Activated naive CD8-positive, alpha-beta T cell treated with anti-CD3 and anti-CD28 coated beads for 36 hours (primary cell): Measurements from ENCODE around the gene COTL1. TPM values are rescaled to one million over a fixed set of nuclear protein-coding genes. Genes with fewer than 3 reads are reported as not detected.
A peak's percentile ranks its signal among the peaks of the same experiment; 100 is the strongest.
"Not testable (repeated sequence)": the region's sequence is repeated elsewhere in the genome, so short reads cannot be mapped to it uniquely, and the experiment has no call there.

ENCODE experiments used
- DNase-seq: peaks from one replicate; pipeline ENCODE4 v3.0.0; 2021
- H3K27ac Mint-ChIP-seq: one replicate; pipeline ENCODE4 v1.8.0; 2022; ENCODE audit warnings: mild to moderate bottlenecking, moderate library complexity, mixed read lengths
- H3K27me3 Mint-ChIP-seq: one replicate; pipeline ENCODE4 v1.8.0; 2022; ENCODE audit warnings: mild to moderate bottlenecking, mixed read lengths
- H3K36me3 Mint-ChIP-seq: one replicate; pipeline ENCODE4 v1.8.0; 2021; ENCODE audit warnings: mild to moderate bottlenecking, mixed read lengths
- H3K4me1 Mint-ChIP-seq: one replicate; pipeline ENCODE4 v1.8.0; 2021; ENCODE audit warnings: mixed read lengths
- H3K4me3 Mint-ChIP-seq: one replicate; pipeline ENCODE4 v1.8.0; 2022; ENCODE audit warnings: mild to moderate bottlenecking, moderate library complexity, mixed read lengths
- H3K9me3 Mint-ChIP-seq: one replicate; pipeline ENCODE4 v1.8.0; 2022; ENCODE audit warnings: mixed read lengths
- total RNA-seq, 2 experiments: library from RNA; stranded (reverse); gene quantifications; one replicate each; pipeline ENCODE4 v1.2.3, GENCODE V29; 2021

The COTL1 gene
- total RNA-seq, 2 experiments from 2014 or later: 588 to 605 TPM

GRCh38 chr16:84650062-84650991, 32.4 kb upstream of the COTL1 start:
- H3K4me1 Mint-ChIP-seq: peaks cover 50% of the 10 kb centered on the region
- no peaks in the 10 kb centered on the region for H3K27me3 Mint-ChIP-seq
- no peaks in the 10 kb centered on the region for H3K9me3 Mint-ChIP-seq
- no peak overlapping the region for H3K27ac Mint-ChIP-seq
- DNase-seq: no peak
- peak overlapping the region; percentile 69 for H3K4me3 Mint-ChIP-seq
- peaks cover 32% of the 10 kb centered on the region for H3K36me3 Mint-ChIP-seq

- H3K36me3 Mint-ChIP-seq: peaks cover 27% of the 10 kb centered on the region
- peak overlapping the region; percentile 86 for H3K4me3 Mint-ChIP-seq
- DNase-seq: no peak
- H3K27me3 Mint-ChIP-seq: no peaks in the 10 kb centered on the region
- peaks cover 48% of the 10 kb centered on the region for H3K4me1 Mint-ChIP-seq
- H3K27ac Mint-ChIP-seq: peak overlapping the region; percentile 82
- H3K9me3 Mint-ChIP-seq: no peaks in the 10 kb centered on the region
These were observed 31.6 kb upstream of the COTL1 start for GRCh38 chr16:84649511-84649861.

GRCh38 chr16:84648595-84649510, 31.0 kb upstream of the COTL1 start:
- H3K36me3 Mint-ChIP-seq: peaks cover 27% of the 10 kb centered on the region

GRCh38 chr16:84647828-84648594, 30.1 kb upstream of the COTL1 start, which contains the start of gene KLHL36:
Gene KLHL36, plus strand, starts transcription at chr16:84648511. Its CDS starts 2,357 bp downstream, at chr16:84650868.
- H3K4me1 Mint-ChIP-seq: peaks cover 41% of the 10 kb centered on the region
- H3K36me3 Mint-ChIP-seq: peaks cover 27% of the 10 kb centered on the region
- no peaks in the 10 kb centered on the region for H3K9me3 Mint-ChIP-seq
- H3K4me3 Mint-ChIP-seq: peak within 1 kb of the TSS; percentile 86
- no peaks in the 10 kb centered on the region for H3K27me3 Mint-ChIP-seq
- DNase-seq: peak; percentile 82
- peak within 1 kb of the TSS; percentile 82 for H3K27ac Mint-ChIP-seq

More at GRCh38 chr16:84648595-84649510, 31.0 kb upstream of the COTL1 start:
- Mint-ChIP-seq H3K27ac (peak overlapping the region; percentile 82), H3K27me3 (no peaks in the 10 kb centered on the region), H3K4me3 (peak overlapping the region; percentile 86), H3K4me1 (peaks cover 45% of the 10 kb centered on the region), H3K9me3 (no peaks in the 10 kb centered on the region)
- peak; percentile 54 for DNase-seq

GRCh38 chr16:84643674-84644073, 25.8 kb upstream of the COTL1 start:
- Mint-ChIP-seq H3K36me3 (peaks cover 5% of the 10 kb centered on the region), H3K9me3 (peaks cover 8% of the 10 kb centered on the region)

GRCh38 chr16:84643180-84643583, 25.3 kb upstream of the COTL1 start:
- DNase-seq: no peak
- Mint-ChIP-seq H3K9me3 (peaks cover 9% of the 10 kb centered on the region), H3K4me1 (peaks cover 30% of the 10 kb centered on the region), H3K27me3 (no peaks in the 10 kb centered on the region), H3K36me3 (peaks cover 5% of the 10 kb centered on the region), H3K27ac (no peak overlapping the region), H3K4me3 (no peak overlapping the region)

More at GRCh38 chr16:84643674-84644073, 25.8 kb upstream of the COTL1 start:
- Mint-ChIP-seq H3K27ac (no peak overlapping the region), H3K4me1 (peaks cover 26% of the 10 kb centered on the region), H3K4me3 (no peak overlapping the region), H3K27me3 (no peaks in the 10 kb centered on the region)
- DNase-seq: no peak

- H3K4me1 Mint-ChIP-seq: peaks cover 33% of the 10 kb centered on the region
- H3K27ac Mint-ChIP-seq: peak overlapping the region; percentile 27
- peak overlapping the region; percentile 66 for H3K4me3 Mint-ChIP-seq
- peaks cover 9% of the 10 kb centered on the region for H3K9me3 Mint-ChIP-seq
- peaks cover 5% of the 10 kb centered on the region for H3K36me3 Mint-ChIP-seq
- H3K27me3 Mint-ChIP-seq: no peaks in the 10 kb centered on the region
- no peak for DNase-seq
These were observed 23.9 kb upstream of the COTL1 start for GRCh38 chr16:84641643-84642358.

GRCh38 chr16:84640145-84640544, 22.3 kb upstream of the COTL1 start:
- peaks cover 33% of the 10 kb centered on the region for H3K4me1 Mint-ChIP-seq
- peaks cover 9% of the 10 kb centered on the region for H3K9me3 Mint-ChIP-seq
- H3K36me3 Mint-ChIP-seq: peaks cover 5% of the 10 kb centered on the region
- no peak overlapping the region for H3K27ac Mint-ChIP-seq
- no peak overlapping the region for H3K4me3 Mint-ChIP-seq
- no peak for DNase-seq
- no peaks in the 10 kb centered on the region for H3K27me3 Mint-ChIP-seq

- H3K4me1 Mint-ChIP-seq: peaks cover 33% of the 10 kb centered on the region
- peaks cover 5% of the 10 kb centered on the region for H3K36me3 Mint-ChIP-seq
- H3K27ac Mint-ChIP-seq: no peak overlapping the region
- DNase-seq: no peak
- no peaks in the 10 kb centered on the region for H3K27me3 Mint-ChIP-seq
- peaks cover 9% of the 10 kb centered on the region for H3K9me3 Mint-ChIP-seq
- no peak overlapping the region for H3K4me3 Mint-ChIP-seq
These were observed 20.4 kb upstream of the COTL1 start for GRCh38 chr16:84638231-84638806.

- no peak overlapping the region for H3K4me3 Mint-ChIP-seq
- no peak overlapping the region for H3K27ac Mint-ChIP-seq
- H3K4me1 Mint-ChIP-seq: peaks cover 33% of the 10 kb centered on the region
These were observed 19.8 kb upstream of the COTL1 start for GRCh38 chr16:84637709-84638108.

GRCh38 chr16:84635702-84636101, 17.8 kb upstream of the COTL1 start:
- peaks cover 3% of the 10 kb centered on the region for H3K27me3 Mint-ChIP-seq

More at GRCh38 chr16:84637709-84638108, 19.8 kb upstream of the COTL1 start:
- Mint-ChIP-seq H3K9me3 (peaks cover 9% of the 10 kb centered on the region), H3K36me3 (peaks cover 5% of the 10 kb centered on the region), H3K27me3 (no peaks in the 10 kb centered on the region)
- no peak for DNase-seq

GRCh38 chr16:84633622-84634021, 15.7 kb upstream of the COTL1 start:
- H3K27ac Mint-ChIP-seq: no peak overlapping the region
- H3K9me3 Mint-ChIP-seq: peaks cover under 1% of the 10 kb centered on the region
- DNase-seq: no peak
- H3K36me3 Mint-ChIP-seq: no peaks in the 10 kb centered on the region
- H3K4me3 Mint-ChIP-seq: no peak overlapping the region
- peaks cover 33% of the 10 kb centered on the region for H3K4me1 Mint-ChIP-seq
- H3K27me3 Mint-ChIP-seq: peaks cover 4% of the 10 kb centered on the region

More at GRCh38 chr16:84635702-84636101, 17.8 kb upstream of the COTL1 start:
- DNase-seq: no peak
- H3K4me1 Mint-ChIP-seq: peaks cover 35% of the 10 kb centered on the region
- peaks cover 9% of the 10 kb centered on the region for H3K9me3 Mint-ChIP-seq
- H3K36me3 Mint-ChIP-seq: peaks cover 5% of the 10 kb centered on the region
- H3K4me3 Mint-ChIP-seq: no peak overlapping the region
- H3K27ac Mint-ChIP-seq: no peak overlapping the region

GRCh38 chr16:84632862-84633261, 15.0 kb upstream of the COTL1 start:
- DNase-seq, H3K9me3 Mint-ChIP-seq, H3K4me3 Mint-ChIP-seq, H3K27ac Mint-ChIP-seq, H3K36me3 Mint-ChIP-seq, H3K27me3 Mint-ChIP-seq: not testable (repeated sequence)
- peaks cover 30% of the 10 kb centered on the region for H3K4me1 Mint-ChIP-seq
